Suprapubic skin (tissue), 4 donors: ENCODE results near the gene EPB41L2.

Experiments
- CTCF ChIP-seq, 2 donors: fragments of 200-600 bp in 1 of 2; fragments of 450-650 bp in 1 of 2; sonication (generic) in 1 of 2; IDR thresholded peaks; one replicate each; pipeline ENCODE4 v1.5.1; 2016 to 2019; ENCODE audit warnings: antibody characterized with exemption in 2 of 2, mild to moderate bottlenecking in 1 of 2, moderate library complexity in 1 of 2
- POLR2A ChIP-seq, 2 donors: fragments of 450-650 bp; IDR thresholded peaks; one replicate each; pipeline ENCODE4 v1.6.1; 2017; ENCODE audit warnings: antibody characterized with exemption in 2 of 2, mild to moderate bottlenecking in 2 of 2, moderate library complexity in 2 of 2
- POLR2AphosphoS5 ChIP-seq, 3 donors: sonication (generic); formaldehyde crosslinking; IDR thresholded peaks; one replicate each; pipeline ENCODE4 v1.6.1; 2017; ENCODE audit warnings: antibody characterized with exemption in 3 of 3

GRCh38 chr6:131037194-131037897, 25.7 kb downstream of the EPB41L2 start:
- no peak for TF ChIP-seq CTCF (IDR thresholded peaks at IDR 0.05)
- no peak for TF ChIP-seq POLR2A (IDR thresholded peaks at IDR 0.05)
- no peak for TF ChIP-seq POLR2AphosphoS5 (IDR thresholded peaks at IDR 0.05)
